Mucosa of descending colon (tissue), 3 donors: ENCODE results near the gene SOWAHC. TPM values are rescaled to one million over a fixed set of nuclear protein-coding genes. Genes with fewer than 3 reads are reported as not detected.
"Not testable (repeated sequence)": the region's sequence is repeated elsewhere in the genome, so short reads cannot be mapped to it uniquely, and the experiment has no call there.

Experiments
- ATAC-seq: fragments of 200-7000 bp; cut with Tn5 transposase; one replicate; pipeline ENCODE4 v1.9.1; 2020; ENCODE audit warnings: mild to moderate bottlenecking, moderate library complexity
- DNase-seq, 3 donors: peaks; one replicate each; pipeline ENCODE4 v3.0.0-alpha.2; 2020
- H3K36me3 ChIP-seq: fragments of 200-600 bp; one replicate; pipeline ENCODE4 v1.8.0; 2021; ENCODE audit warnings: low read depth, mild to moderate bottlenecking
- H3K4me1 ChIP-seq: fragments of 200-600 bp; one replicate; pipeline ENCODE4 v1.8.0; 2021; ENCODE audit warnings: low read depth, mild to moderate bottlenecking
- H3K4me3 ChIP-seq: fragments of 200-600 bp; one replicate; pipeline ENCODE4 v1.8.0; 2021; ENCODE audit warnings: mild to moderate bottlenecking
- H3K9me3 ChIP-seq: fragments of 200-600 bp; one replicate; pipeline ENCODE4 v1.8.0; 2021; ENCODE audit warnings: mild to moderate bottlenecking
- CTCF ChIP-seq: fragments of 200-600 bp; IDR thresholded peaks from one replicate; pipeline ENCODE4 v1.8.0; 2022; ENCODE audit warnings: antibody characterized with exemption, mild to moderate bottlenecking
- intact Hi-C, 2 donors: fragments of 100-400 bp; cut with DNase I in 1 of 2; cut with micrococcal nuclease in 1 of 2; formaldehyde crosslinking; loops; one replicate each; pipeline versions ENCODE4 v1.11.0 to v1.11.1; 2022; cut with DNase I, micrococcal nuclease
- total RNA-seq, 3 donors: library from RNA; stranded (reverse); fragmentation: NEBNext Ultra II Directional in 2 of 3; extraction: Animal tissue kit (Norgen Biotek cat#: 25700) in 2 of 3; gene quantifications; one replicate each; pipeline versions ENCODE4 v1.2.1 to v1.2.4, GENCODE V29; 2021 to 2023
- donor health status: DM: no; HTN: no; CAD: no; lungs with moderate emphysema.
- donor health status: DM: no; HTN: no; CAD: no.
- donor health status: DM: no; HTN: yes; CAD: no.

SOWAHC gene
- total RNA-seq, 3 donors from 2014 or later = 30.2 to 44.0 (median 35.8) TPM

GRCh38 chr2:109637749-109638570 is 23.8 kb downstream of the SOWAHC start:
- no peak for DNase-seq
- peak; percentile 73 for ATAC-seq
- Histone ChIP-seq H3K4me3 (no peak overlapping the region), H3K9me3 (no peaks in the 10 kb centered on the region), H3K36me3 (no peaks in the 10 kb centered on the region), H3K4me1 (no peaks in the 10 kb centered on the region)
- intact Hi-C loops = no loop called here
- TF ChIP-seq CTCF = no peak

- Histone ChIP-seq H3K9me3 (no peaks in the 10 kb centered on the region), H3K36me3 (no peaks in the 10 kb centered on the region), H3K4me3 (no peak overlapping the region), H3K4me1 (peaks cover 2% of the 10 kb centered on the region)
- no peak for TF ChIP-seq CTCF
- ATAC-seq = peak; percentile 53
- DNase-seq = peak in 1 of 3 donors; percentile 32
- intact Hi-C loops = no loop called here
Observed at GRCh38 chr2:109638795-109639194, 24.6 kb downstream of the SOWAHC start.

GRCh38 chr2:109640000-109640399 is 25.8 kb downstream of the SOWAHC start:
- DNase-seq, H3K36me3 ChIP-seq, H3K4me3 ChIP-seq, intact Hi-C loops, H3K9me3 ChIP-seq, ATAC-seq: not testable (repeated sequence)
- peaks cover 13% of the 10 kb centered on the region for H3K4me1 ChIP-seq

- no peak for TF ChIP-seq CTCF
Observed at GRCh38 chr2:109644571-109645275, 30.6 kb downstream of the SOWAHC start.

GRCh38 chr2:109645412-109646184 is 31.4 kb downstream of the SOWAHC start:
- Histone ChIP-seq H3K4me3 (no peak overlapping the region), H3K9me3 (no peaks in the 10 kb centered on the region), H3K36me3 (no peaks in the 10 kb centered on the region), H3K4me1 (peaks cover 17% of the 10 kb centered on the region)
- no peak for ATAC-seq
- DNase-seq = no peak
- TF ChIP-seq CTCF = no peak
- intact Hi-C loops = no loop called here

More at GRCh38 chr2:109644571-109645275, 30.6 kb downstream of the SOWAHC start:
- no peak overlapping the region for H3K4me3 ChIP-seq
- H3K36me3 ChIP-seq = no peaks in the 10 kb centered on the region
- intact Hi-C loops = no loop called here
- peak; percentile 92 for ATAC-seq
- peak; percentile 66 to 85 (median 73) for DNase-seq
- H3K4me1 ChIP-seq = peaks cover 17% of the 10 kb centered on the region
- H3K9me3 ChIP-seq = no peaks in the 10 kb centered on the region
